Neural crest cell (in vitro differentiated cells): ENCODE measurements around the gene STXBP4. TPM values are rescaled to one million over a fixed set of nuclear protein-coding genes. Genes with fewer than 3 reads are reported as not detected.

Source experiments
- DNase-seq: peaks from one replicate; pipeline ENCODE4 v3.0.0; 2021; ENCODE audit warnings: low read depth, mixed read lengths, low spot score
- H3K27ac Mint-ChIP-seq: one replicate; pipeline ENCODE4 v1.8.0; 2021; ENCODE audit warnings: mild to moderate bottlenecking, mixed read lengths; ENCODE audit not compliant: unreplicated experiment
- H3K27me3 Mint-ChIP-seq: 2 replicates; pipeline ENCODE4 v1.8.0; 2021; ENCODE audit warnings: low read depth, mild to moderate bottlenecking, mixed read lengths
- H3K36me3 Mint-ChIP-seq: 2 replicates; pipeline ENCODE4 v1.8.0; 2021; ENCODE audit warnings: low read depth, mild to moderate bottlenecking, mixed read lengths
- H3K4me1 Mint-ChIP-seq: 2 replicates; pipeline ENCODE4 v1.8.0; 2021; ENCODE audit warnings: mixed read lengths
- H3K4me3 Mint-ChIP-seq: one replicate; pipeline ENCODE4 v1.8.0; 2021; ENCODE audit warnings: mild to moderate bottlenecking, mixed read lengths
- H3K9me3 Mint-ChIP-seq: 2 replicates; pipeline ENCODE4 v1.8.0; 2021; ENCODE audit warnings: mixed read lengths
- CTCF ChIP-seq: fragments of 200-600 bp; sonication (generic); conservative IDR thresholded peaks from 2 replicates; pipeline ENCODE4 v1.5.0; 2021; ENCODE audit warnings: antibody characterized with exemption, mild to moderate bottlenecking
- total RNA-seq: library from RNA; stranded (reverse); gene quantifications from 2 replicates; pipeline ENCODE4 v1.2.1, GENCODE V29; 2021

The STXBP4 gene
- total RNA-seq, 1 donor from 2014 or later, result 32.7 TPM

- no peak for TF ChIP-seq CTCF
- no peaks in the 10 kb centered on the region for H3K27me3 Mint-ChIP-seq
- no peak for DNase-seq
- H3K36me3 Mint-ChIP-seq, result peaks cover 3% of the 10 kb centered on the region
- H3K27ac Mint-ChIP-seq, result no peak overlapping the region
- no peaks in the 10 kb centered on the region for H3K9me3 Mint-ChIP-seq
- no peak overlapping the region for H3K4me3 Mint-ChIP-seq
- peaks cover 8% of the 10 kb centered on the region for H3K4me1 Mint-ChIP-seq
Observed at GRCh38 chr17:55093353-55093752, 124.8 kb downstream of the STXBP4 start.

- Mint-ChIP-seq H3K9me3 (peaks cover 5% of the 10 kb centered on the region), H3K4me3 (no peak overlapping the region), H3K27ac (no peak overlapping the region), H3K4me1 (no peaks in the 10 kb centered on the region), H3K36me3 (peaks cover 36% of the 10 kb centered on the region), H3K27me3 (no peaks in the 10 kb centered on the region)
- TF ChIP-seq CTCF, result no peak
- DNase-seq, result no peak
Observed at GRCh38 chr17:55098765-55099164, 130.2 kb downstream of the STXBP4 start.

- peaks cover 18% of the 10 kb centered on the region for H3K36me3 Mint-ChIP-seq
- no peaks in the 10 kb centered on the region for H3K27me3 Mint-ChIP-seq
Observed at GRCh38 chr17:55110521-55110920, 142.0 kb downstream of the STXBP4 start.

GRCh38 chr17:55114283-55114682 is 145.7 kb downstream of the STXBP4 start:
- H3K9me3 Mint-ChIP-seq, result no peaks in the 10 kb centered on the region
- H3K27ac Mint-ChIP-seq, result no peak overlapping the region
- no peak for TF ChIP-seq CTCF
- no peak for DNase-seq
- H3K4me3 Mint-ChIP-seq, result no peak overlapping the region
- H3K36me3 Mint-ChIP-seq, result peaks cover 3% of the 10 kb centered on the region
- no peaks in the 10 kb centered on the region for H3K27me3 Mint-ChIP-seq
- no peaks in the 10 kb centered on the region for H3K4me1 Mint-ChIP-seq

More at GRCh38 chr17:55110521-55110920, 142.0 kb downstream of the STXBP4 start:
- no peaks in the 10 kb centered on the region for H3K4me1 Mint-ChIP-seq
- TF ChIP-seq CTCF, result no peak
- no peak overlapping the region for H3K4me3 Mint-ChIP-seq
- no peak overlapping the region for H3K27ac Mint-ChIP-seq
- peaks cover 3% of the 10 kb centered on the region for H3K9me3 Mint-ChIP-seq
- no peak for DNase-seq

DNA sequence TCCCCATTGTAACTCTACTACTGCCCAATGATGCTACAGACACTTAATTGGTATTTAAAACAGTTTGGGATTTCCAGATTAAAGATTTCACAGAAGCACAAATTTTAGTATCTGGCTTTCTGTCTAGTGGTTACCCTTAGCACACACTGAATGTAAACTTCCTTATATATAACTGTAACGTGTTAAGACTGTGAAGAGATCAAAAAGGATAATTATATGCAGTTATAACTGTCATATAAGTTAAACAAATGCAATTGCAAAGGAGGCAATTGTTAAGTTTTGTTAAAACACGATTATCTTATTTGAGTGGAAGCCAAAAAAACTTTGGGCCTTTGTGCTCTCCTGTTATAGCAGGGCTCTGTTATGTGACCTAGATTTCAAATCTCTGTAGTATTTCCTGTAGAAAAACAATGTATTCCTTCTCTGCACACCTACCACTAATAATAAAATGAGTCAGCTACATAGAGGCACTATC is 147.9 kb downstream of the STXBP4 start:
- no peaks in the 10 kb centered on the region for H3K27me3 Mint-ChIP-seq
- H3K4me1 Mint-ChIP-seq, result no peaks in the 10 kb centered on the region
- peaks cover 3% of the 10 kb centered on the region for H3K36me3 Mint-ChIP-seq
- H3K27ac Mint-ChIP-seq, result no peak overlapping the region
- DNase-seq, result no peak
- H3K9me3 Mint-ChIP-seq, result no peaks in the 10 kb centered on the region
- TF ChIP-seq CTCF, result no peak
- no peak overlapping the region for H3K4me3 Mint-ChIP-seq

- H3K27me3 Mint-ChIP-seq, result no peaks in the 10 kb centered on the region
- no peak overlapping the region for H3K4me3 Mint-ChIP-seq
- peak overlapping the region; percentile 3 for H3K27ac Mint-ChIP-seq
- H3K9me3 Mint-ChIP-seq, result no peaks in the 10 kb centered on the region
- no peaks in the 10 kb centered on the region for H3K4me1 Mint-ChIP-seq
- H3K36me3 Mint-ChIP-seq, result peaks cover 3% of the 10 kb centered on the region
- no peak for DNase-seq
- no peak for TF ChIP-seq CTCF
Observed at GRCh38 chr17:55117164-55117563, 148.6 kb downstream of the STXBP4 start.
